ENCODE measurements around the gene UNC5CL. TPM values are rescaled to one million over a fixed set of nuclear protein-coding genes. Genes with fewer than 3 reads are reported as not detected.
"Not testable (repeated sequence)": the region's sequence is repeated elsewhere in the genome, so short reads cannot be mapped to it uniquely, and the experiment has no call there.

UNC5CL gene
- total RNA-seq, 1 donor from 2014 or later = 0.25 TPM

DNA sequence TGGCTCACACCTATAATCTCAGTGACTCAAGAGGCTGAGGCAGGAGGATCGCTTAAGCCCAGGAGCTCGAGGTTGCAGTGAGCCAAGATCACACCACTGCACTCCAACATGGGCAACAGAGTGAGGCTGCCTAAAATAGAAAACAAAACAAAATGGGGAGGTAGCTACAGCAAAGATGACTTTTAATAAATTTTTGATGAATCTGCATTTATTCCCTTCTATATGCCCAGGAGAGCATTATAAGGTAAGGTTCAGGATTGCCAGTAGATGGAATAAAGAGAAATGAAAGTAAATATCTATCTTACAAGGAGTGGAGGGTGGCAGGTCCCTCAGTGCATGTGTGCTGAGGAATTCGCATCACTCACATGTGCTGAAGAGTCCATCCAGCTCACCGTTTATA lies 24.2 kb downstream of the UNC5CL start:
- DNase-seq (ENCODE audit: low spot score) = no peak
- Mint-ChIP-seq H3K4me1 (ENCODE audit: low read depth) (no peaks in the 10 kb centered on the region), H3K9me3 (ENCODE audit: low read depth) (no peaks in the 10 kb centered on the region), H3K36me3 (ENCODE audit: low read depth) (peaks cover 3% of the 10 kb centered on the region), H3K27ac (ENCODE audit: unreplicated experiment) (no peak overlapping the region), H3K27me3 (ENCODE audit: low read depth) (peaks cover 8% of the 10 kb centered on the region), H3K4me3 (ENCODE audit: unreplicated experiment) (no peak overlapping the region)
- TF ChIP-seq, protein P1, sequence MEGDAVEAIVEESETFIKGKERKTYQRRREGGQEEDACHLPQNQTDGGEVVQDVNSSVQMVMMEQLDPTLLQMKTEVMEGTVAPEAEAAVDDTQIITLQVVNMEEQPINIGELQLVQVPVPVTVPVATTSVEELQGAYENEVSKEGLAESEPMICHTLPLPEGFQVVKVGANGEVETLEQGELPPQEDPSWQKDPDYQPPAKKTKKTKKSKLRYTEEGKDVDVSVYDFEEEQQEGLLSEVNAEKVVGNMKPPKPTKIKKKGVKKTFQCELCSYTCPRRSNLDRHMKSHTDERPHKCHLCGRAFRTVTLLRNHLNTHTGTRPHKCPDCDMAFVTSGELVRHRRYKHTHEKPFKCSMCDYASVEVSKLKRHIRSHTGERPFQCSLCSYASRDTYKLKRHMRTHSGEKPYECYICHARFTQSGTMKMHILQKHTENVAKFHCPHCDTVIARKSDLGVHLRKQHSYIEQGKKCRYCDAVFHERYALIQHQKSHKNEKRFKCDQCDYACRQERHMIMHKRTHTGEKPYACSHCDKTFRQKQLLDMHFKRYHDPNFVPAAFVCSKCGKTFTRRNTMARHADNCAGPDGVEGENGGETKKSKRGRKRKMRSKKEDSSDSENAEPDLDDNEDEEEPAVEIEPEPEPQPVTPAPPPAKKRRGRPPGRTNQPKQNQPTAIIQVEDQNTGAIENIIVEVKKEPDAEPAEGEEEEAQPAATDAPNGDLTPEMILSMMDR (IDR thresholded peaks at IDR 0.05) = no peak

DNA sequence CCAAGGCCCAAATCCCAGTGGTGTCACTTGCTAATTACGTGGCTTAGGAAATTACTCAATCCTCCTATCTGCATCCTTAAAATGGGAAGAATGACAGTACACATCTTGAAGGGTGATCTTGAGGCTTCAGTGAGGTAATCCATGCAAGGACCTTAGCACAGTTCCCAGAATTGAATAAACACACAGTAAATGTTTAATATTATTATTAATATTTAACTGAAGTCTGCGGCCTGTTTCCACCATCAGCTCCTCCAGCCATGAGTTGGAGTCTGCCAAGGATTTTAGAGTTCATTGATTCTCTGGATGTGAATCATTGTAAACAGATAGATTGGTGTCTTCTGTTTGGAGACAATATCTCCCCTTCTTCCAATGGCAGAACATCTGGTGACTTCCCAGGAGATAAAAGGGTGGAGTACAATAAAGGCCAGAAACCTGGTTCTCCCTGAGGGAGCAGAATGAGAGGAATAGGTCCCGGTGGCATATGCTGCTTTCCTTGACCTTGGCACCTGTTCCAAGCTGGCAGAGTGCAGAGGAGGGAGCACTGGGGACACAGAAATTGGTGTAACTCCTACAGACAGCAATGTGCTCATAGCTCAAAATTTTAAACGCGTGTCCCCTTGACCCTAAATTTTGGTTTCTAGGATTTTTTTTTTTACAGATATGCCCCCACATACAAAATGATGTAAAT lies 25.4 kb downstream of the UNC5CL start:
- no peak for DNase-seq (ENCODE audit: low spot score)
- peaks cover 3% of the 10 kb centered on the region for H3K36me3 Mint-ChIP-seq (ENCODE audit: low read depth)
- no peaks in the 10 kb centered on the region for H3K4me1 Mint-ChIP-seq (ENCODE audit: low read depth)
- no peak overlapping the region for H3K4me3 Mint-ChIP-seq (ENCODE audit: unreplicated experiment)
- TF ChIP-seq, protein P1 (IDR thresholded peaks at IDR 0.05) = no peak
- H3K9me3 Mint-ChIP-seq (ENCODE audit: low read depth) = no peaks in the 10 kb centered on the region
- H3K27me3 Mint-ChIP-seq (ENCODE audit: low read depth) = peaks cover 12% of the 10 kb centered on the region
- H3K27ac Mint-ChIP-seq (ENCODE audit: unreplicated experiment) = no peak overlapping the region

- Mint-ChIP-seq H3K36me3 (ENCODE audit: low read depth) (peaks cover 2% of the 10 kb centered on the region), H3K27me3 (ENCODE audit: low read depth) (peaks cover 10% of the 10 kb centered on the region), H3K27ac (ENCODE audit: unreplicated experiment) (no peak overlapping the region), H3K4me1 (ENCODE audit: low read depth) (no peaks in the 10 kb centered on the region), H3K4me3 (ENCODE audit: unreplicated experiment) (no peak overlapping the region), H3K9me3 (ENCODE audit: low read depth) (no peaks in the 10 kb centered on the region)
- TF ChIP-seq, protein P1 (IDR thresholded peaks at IDR 0.05) = no peak
- DNase-seq (ENCODE audit: low spot score) = no peak
Measured at GRCh38 chr6:41011673-41012072, 27.3 kb downstream of the UNC5CL start.

DNA sequence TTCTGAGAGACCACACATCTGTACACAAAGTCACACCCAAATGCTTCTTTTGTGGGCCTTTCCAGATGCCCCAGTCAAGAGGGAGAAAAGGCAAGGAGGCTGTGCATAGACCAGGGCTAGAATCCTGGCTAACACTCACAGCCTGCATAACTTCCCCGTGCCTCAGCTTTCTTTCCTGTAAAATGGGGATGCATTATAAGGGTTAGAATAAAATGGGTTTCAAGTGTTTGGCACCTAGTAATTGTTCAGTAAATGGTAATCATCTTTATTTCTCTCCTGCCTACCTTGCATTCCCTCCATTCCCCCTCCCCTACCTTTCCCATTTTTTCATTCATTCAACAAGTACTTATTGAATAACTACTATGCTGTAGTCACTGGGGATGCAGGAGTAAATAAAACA lies 29.4 kb downstream of the UNC5CL start:
- no peak overlapping the region for H3K27ac Mint-ChIP-seq (ENCODE audit: unreplicated experiment)
- TF ChIP-seq, protein P1 (IDR thresholded peaks at IDR 0.05) = no peak
- H3K36me3 Mint-ChIP-seq (ENCODE audit: low read depth) = peaks cover 2% of the 10 kb centered on the region
- peaks cover 18% of the 10 kb centered on the region for H3K27me3 Mint-ChIP-seq (ENCODE audit: low read depth)
- no peaks in the 10 kb centered on the region for H3K4me1 Mint-ChIP-seq (ENCODE audit: low read depth)
- DNase-seq (ENCODE audit: low spot score) = no peak
- no peaks in the 10 kb centered on the region for H3K9me3 Mint-ChIP-seq (ENCODE audit: low read depth)
- no peak overlapping the region for H3K4me3 Mint-ChIP-seq (ENCODE audit: unreplicated experiment)

- Mint-ChIP-seq H3K27ac (ENCODE audit: unreplicated experiment) (no peak overlapping the region), H3K4me3 (ENCODE audit: unreplicated experiment) (no peak overlapping the region), H3K27me3 (ENCODE audit: low read depth) (peaks cover 28% of the 10 kb centered on the region), H3K36me3 (ENCODE audit: low read depth) (peaks cover 2% of the 10 kb centered on the region), H3K4me1 (ENCODE audit: low read depth) (no peaks in the 10 kb centered on the region), H3K9me3 (ENCODE audit: low read depth) (no peaks in the 10 kb centered on the region)
- no peak for DNase-seq (ENCODE audit: low spot score)
- TF ChIP-seq, protein P1 (IDR thresholded peaks at IDR 0.05) = no peak
Measured at GRCh38 chr6:41008011-41008410, 31.0 kb downstream of the UNC5CL start.

DNA sequence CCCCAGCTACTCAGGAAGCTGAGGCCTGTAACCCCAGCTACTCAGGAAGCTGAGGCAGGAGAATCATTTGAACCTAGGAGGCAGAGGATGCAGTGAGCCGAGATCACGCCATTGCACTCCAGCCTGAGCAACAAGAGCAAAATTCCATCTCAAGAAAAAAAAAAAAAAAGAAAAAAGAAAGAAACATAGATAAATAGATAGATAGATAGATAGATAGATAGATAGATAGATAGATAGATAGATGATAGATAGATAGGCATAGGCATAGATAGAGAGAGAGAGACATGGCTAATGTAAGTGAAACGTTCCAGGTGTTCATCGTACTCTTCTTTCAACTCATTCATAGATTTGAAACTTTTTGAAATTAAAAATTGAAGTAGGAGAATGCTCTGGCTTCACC lies 32.0 kb downstream of the UNC5CL start:
- not testable (repeated sequence) for DNase-seq (ENCODE audit: low spot score); H3K9me3 Mint-ChIP-seq (ENCODE audit: low read depth); H3K27ac Mint-ChIP-seq (ENCODE audit: unreplicated experiment); H3K4me1 Mint-ChIP-seq (ENCODE audit: low read depth); H3K4me3 Mint-ChIP-seq (ENCODE audit: unreplicated experiment); H3K36me3 Mint-ChIP-seq (ENCODE audit: low read depth)
- peaks cover 33% of the 10 kb centered on the region for H3K27me3 Mint-ChIP-seq (ENCODE audit: low read depth)
